ENCODE measurements around the gene B4GALT1.

- TF ChIP-seq SUZ12 (IDR thresholded peaks at IDR 0.05) (no peak), SP1 (IDR thresholded peaks at IDR 0.05) (no peak), LEF1 (IDR thresholded peaks at IDR 0.05; ENCODE audit: borderline replicate concordance) (no peak), FOXM1 (IDR thresholded peaks at IDR 0.05; ENCODE audit: borderline replicate concordance) (no peak), FOXK2 (IDR thresholded peaks at IDR 0.05) (no peak), BHLHE40 (IDR thresholded peaks at IDR 0.05; ENCODE audit: borderline replicate concordance) (no peak), L3MBTL2 (conservative IDR thresholded peaks at IDR 0.05) (no peak), ELF4 (IDR thresholded peaks at IDR 0.05) (no peak), NFRKB (IDR thresholded peaks at IDR 0.05) (no peak), FOXA1 (IDR thresholded peaks at IDR 0.05) (no peak), TARDBP (IDR thresholded peaks at IDR 0.05) (no peak), ZNF384 (IDR thresholded peaks at IDR 0.05) (no peak), HDGF (IDR thresholded peaks at IDR 0.05; ENCODE audit: borderline replicate concordance) (no peak), PKNOX1 (IDR thresholded peaks at IDR 0.05) (no peak)
Measured at GRCh38 chr9:33146298-33146697, 20.8 kb downstream of the B4GALT1 start.

All from HEK293T (cell line).